ENCODE data around the gene FKBP8.
"Not testable (repeated sequence)": the region's sequence is repeated elsewhere in the genome, so short reads cannot be mapped to it uniquely, and the experiment has no call there.

The FKBP8 gene

GRCh38 chr19:18558202-18558555 is 14.8 kb upstream of the FKBP8 start:
- no peak for DNase-seq

GRCh38 chr19:18557411-18558201 is 14.2 kb upstream of the FKBP8 start, which contains the start of gene KXD1:
TSS of gene KXD1 (plus strand) at chr19:18557870. CDS start at chr19:18562057, 4,187 bp downstream.
- DNase-seq = peak; percentile 96 to 97

- no peak for DNase-seq
Observed at GRCh38 chr19:18551631-18552030, 8.3 kb upstream of the FKBP8 start.

GRCh38 chr19:18543814-18544475 is 572 bp upstream of the FKBP8 start:
- DNase-seq = peak; percentile 55 to 58

DNA sequence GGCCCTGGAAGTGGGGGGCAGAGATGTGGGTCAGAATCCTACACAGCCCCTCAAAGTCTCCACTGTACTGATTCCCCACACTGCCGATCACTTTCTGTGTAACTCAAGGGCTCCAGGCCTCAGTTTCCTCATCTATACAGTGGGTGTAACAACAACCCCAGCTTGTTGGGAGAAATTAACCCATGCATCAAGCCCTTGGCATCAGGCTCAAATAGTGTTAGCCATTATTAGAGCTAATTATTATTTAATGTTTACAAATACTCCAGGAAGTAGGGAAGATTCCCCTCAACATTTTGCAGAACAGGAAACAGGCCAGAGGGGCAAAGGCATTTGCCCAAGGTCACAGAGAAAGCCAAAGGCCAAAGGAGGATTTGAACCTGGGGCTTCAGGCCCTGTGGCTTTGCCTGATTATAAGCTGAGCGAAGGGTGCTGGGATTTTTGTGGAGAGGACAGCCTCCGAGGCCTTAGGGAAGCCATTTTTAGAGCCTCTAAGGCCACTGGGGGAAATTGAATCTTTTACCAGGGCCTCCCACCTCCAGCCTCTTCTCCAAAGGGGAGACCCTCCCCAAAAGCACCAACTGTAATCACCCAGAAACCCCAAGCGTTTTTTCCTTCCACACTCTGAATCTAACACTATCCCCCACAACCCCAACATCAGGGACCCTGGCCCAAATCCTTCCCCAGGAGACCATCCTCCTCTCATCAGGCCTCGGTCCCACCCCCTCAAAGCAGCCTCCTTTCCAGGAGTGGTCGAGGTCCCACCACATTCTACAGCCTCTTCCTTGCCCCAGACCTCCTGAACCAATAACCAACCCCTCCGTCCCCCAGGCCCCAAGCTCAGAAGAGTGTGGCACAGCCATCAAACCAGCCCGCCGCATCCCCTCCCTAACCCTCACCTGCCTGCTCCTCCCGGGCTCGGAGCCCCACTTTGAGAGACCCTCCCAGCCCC is 1.1 kb downstream of the FKBP8 start:
- no peak for DNase-seq

DNA sequence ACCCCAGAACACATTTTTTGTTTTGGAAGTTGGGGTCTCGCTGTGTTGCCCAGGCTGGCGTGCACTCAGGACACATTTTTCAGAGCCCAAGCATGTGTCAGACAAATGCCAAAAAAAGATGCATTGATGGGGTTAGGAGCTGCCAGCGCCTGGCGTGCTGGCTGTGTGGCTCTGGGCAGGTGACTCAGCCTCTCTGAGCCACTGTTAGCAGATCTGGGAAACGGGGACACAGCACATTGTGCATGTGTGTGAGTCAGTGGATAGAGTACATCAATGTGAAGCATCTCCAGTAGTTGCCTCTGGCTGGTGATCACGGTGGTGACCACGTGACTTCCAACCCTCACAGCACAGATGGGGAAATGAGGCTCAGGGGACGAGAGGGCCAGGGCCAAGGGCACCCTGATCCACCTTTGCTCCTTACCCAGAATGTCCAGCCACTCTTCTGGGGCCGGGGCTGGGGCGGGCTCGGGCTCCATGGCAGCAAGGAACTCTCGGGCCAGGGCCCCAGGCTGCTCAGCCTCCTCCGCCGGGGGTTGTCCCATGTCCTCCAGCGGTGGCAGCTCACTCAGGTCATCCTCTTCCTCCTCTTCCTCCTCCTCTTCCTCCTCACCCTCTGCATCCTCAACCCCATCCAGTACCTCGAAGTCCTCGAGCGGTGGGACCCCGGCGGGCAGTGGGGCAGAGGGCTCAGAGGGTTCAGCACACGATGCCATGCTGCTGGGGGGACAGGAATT is 1.9 kb downstream of the FKBP8 start:
- DNase-seq = no peak

DNA sequence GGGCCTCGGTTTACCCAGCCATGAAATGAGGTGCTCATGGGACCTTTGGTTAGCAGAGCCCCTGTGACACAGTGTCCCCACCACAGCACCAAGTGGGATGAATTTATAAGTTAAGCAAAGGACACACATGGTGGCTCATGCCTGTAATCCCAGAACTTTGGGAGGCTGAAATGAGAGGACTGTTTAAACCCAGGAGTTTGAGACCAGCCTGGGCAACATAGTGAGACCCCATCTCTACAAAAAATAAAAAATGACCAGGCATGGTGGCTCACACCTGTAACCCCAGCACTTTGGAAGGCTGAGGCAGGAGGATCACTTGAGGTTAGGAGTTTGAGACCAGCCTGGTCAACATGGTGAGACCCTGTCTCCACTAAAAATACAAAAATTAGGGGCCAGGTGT is 3.2 kb downstream of the FKBP8 start:
- DNase-seq = not testable (repeated sequence)

DNA sequence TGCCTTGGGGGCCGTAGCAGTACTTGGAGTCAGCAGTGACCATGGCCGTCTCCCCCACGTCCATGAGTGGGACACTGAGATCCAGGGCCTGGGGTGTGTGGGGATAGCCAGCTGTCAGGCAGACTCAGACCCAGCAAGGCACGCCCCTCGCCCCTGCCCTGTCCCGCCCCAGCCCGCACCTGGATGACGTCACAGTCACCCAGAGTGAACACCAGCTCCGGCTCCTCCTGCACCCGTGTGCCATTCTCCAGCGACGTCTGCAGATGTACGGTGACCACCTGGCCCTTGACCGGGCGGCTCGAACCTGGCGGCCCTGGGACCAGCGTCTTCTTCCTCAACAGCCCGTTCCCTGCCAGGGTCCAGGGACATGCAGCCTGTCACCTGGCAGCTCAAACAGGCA is 4.0 kb downstream of the FKBP8 start:
- no peak for DNase-seq

DNA sequence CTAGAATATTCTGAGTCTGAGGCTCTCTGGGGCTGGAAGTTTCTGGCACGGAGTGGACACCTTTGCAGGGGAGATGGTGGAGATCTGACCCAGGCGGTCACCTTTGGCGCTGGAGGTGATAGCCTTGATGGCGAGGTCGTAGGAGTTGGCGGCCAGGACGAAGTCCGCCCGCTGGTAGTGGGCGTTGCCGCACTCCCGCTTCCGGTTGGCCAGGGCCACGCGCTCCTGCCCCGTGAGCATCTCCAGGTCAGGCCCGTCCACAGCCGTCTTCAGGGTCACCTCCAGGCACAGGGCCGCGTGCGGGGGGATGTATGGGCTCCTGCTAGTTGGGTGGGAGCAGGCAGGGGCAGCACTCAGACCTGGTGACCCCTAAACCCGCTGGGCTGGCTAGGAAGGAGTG is 5.3 kb downstream of the FKBP8 start:
- no peak for DNase-seq

DNA sequence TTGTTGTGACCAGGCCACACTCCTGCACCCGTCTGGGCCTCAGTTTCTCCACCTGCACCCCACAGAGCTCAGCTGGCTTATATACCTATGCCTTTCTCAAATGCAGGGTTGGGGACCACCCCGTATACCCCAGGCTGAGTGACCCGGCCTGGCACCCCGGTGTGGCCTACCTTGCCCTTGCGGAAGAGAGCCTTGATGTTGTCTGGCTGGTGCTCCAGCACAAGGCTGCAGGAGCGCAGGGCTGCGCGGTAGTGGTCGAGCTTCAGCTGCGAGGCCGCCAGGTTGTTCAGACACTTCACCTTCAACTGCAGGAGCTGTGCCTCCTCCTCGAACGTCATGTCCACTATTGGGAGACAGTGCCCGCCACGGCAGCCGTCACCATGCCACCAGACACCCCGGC is 5.9 kb downstream of the FKBP8 start:
- no peak for DNase-seq

- DNase-seq = no peak
Observed at GRCh38 chr19:18536475-18536874, 6.9 kb downstream of the FKBP8 start.

DNA sequence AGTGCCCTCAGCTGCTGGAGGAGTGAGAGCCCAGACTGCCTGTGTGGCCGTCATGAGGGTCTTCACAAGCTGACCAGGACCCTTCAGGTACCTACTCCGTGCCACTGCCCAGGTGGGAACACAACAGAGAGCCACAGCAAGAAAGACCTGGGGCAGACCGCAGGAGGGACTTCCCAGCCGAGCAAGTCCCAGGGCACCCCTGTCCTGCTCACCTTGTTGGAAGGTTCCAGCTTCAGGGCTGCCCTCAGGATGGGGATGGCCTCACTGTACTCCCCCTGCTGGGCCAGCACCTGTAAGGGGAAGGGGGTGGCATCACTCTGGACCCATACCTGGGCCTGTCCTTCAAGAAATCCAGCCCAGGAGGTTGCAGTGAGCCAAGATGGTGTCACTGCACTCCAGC is 10.3 kb downstream of the FKBP8 start:
- no peak for DNase-seq

- DNase-seq = no peak
Observed at GRCh38 chr19:18532168-18532890, 11.0 kb downstream of the FKBP8 start.

- DNase-seq = no peak
Observed at GRCh38 chr19:18531485-18531884, 11.9 kb downstream of the FKBP8 start.

- DNase-seq = no peak
Observed at GRCh38 chr19:18529782-18530181, 13.6 kb downstream of the FKBP8 start.

GRCh38 chr19:18526316-18526715 is 17.1 kb downstream of the FKBP8 start:
- no peak for DNase-seq

GRCh38 chr19:18523841-18524240 is 19.5 kb downstream of the FKBP8 start:
- no peak for DNase-seq

- DNase-seq = not testable (repeated sequence)
Observed at GRCh38 chr19:18522862-18523440, 20.4 kb downstream of the FKBP8 start.

- DNase-seq = peak; percentile 100
Observed at GRCh38 chr19:18522124-18522861, 21.1 kb downstream of the FKBP8 start.

GRCh38 chr19:18521692-18522123 is 21.7 kb downstream of the FKBP8 start, which contains the start of gene ELL:
TSS of gene ELL (minus strand) at chr19:18522070. CDS start at chr19:18522055, 15 bp downstream.
- DNase-seq = no peak

All from activated CD4-positive, alpha-beta T cell treated with anti-CD3 and anti-CD28 coated beads, Interleukin-2, amount 50 U/mL, for 4 hours (primary cell).